WTC11 (cell line): ENCODE results near the gene NPTN. TPM values are rescaled to one million over a fixed set of nuclear protein-coding genes. Genes with fewer than 3 reads are reported as not detected.

ENCODE experiments used
- ATAC-seq: fragments of 200-7000 bp; cut with Tn5 transposase; 2 replicates; pipeline ENCODE4 v1.10.0; 2021; ENCODE audit warnings: mild to moderate bottlenecking, moderate library complexity
- CTCF ChIA-PET: fragments of 300-600 bp; sonication (Branson Sonifier 250); formaldehyde crosslinking; loops from one replicate; lab custom pipeline; 2021; ENCODE audit warnings: antibody characterized with exemption; lab: Charles Lee
- POLR2A ChIA-PET: fragments of 350-600 bp; sonication (Branson Sonifier 250); formaldehyde crosslinking; loops from one replicate; lab custom pipeline; 2021; ENCODE audit warnings: antibody characterized with exemption; lab: Charles Lee
- DNase-seq: peaks from one replicate; pipeline ENCODE4 v3.0.0; 2021; ENCODE audit warnings: low spot score
- H3K27ac Mint-ChIP-seq: 2 replicates; pipeline ENCODE4 v1.8.0; 2021; ENCODE audit warnings: mixed read lengths
- H3K27me3 Mint-ChIP-seq: 2 replicates; pipeline ENCODE4 v1.8.0; 2021; ENCODE audit warnings: low read depth, mild to moderate bottlenecking, moderate library complexity, mixed read lengths
- H3K36me3 Mint-ChIP-seq: 2 replicates; pipeline ENCODE4 v1.8.0; 2021; ENCODE audit warnings: mixed read lengths
- H3K4me1 Mint-ChIP-seq: 2 replicates; pipeline ENCODE4 v1.8.0; 2022; ENCODE audit warnings: mixed read lengths
- H3K4me3 Mint-ChIP-seq: 2 replicates; pipeline ENCODE4 v1.8.0; 2021; ENCODE audit warnings: mild to moderate bottlenecking, moderate library complexity, mixed read lengths
- H3K9me3 Mint-ChIP-seq: 2 replicates; pipeline ENCODE4 v1.8.0; 2021; ENCODE audit warnings: mixed read lengths
- CREB1 ChIP-seq: sonication (generic); formaldehyde crosslinking; IDR thresholded peaks from 2 replicates; pipeline ENCODE4 v1.8.0; 2023; ENCODE audit warnings: mild to moderate bottlenecking, missing genetic modification reagents
- EMX1 ChIP-seq: fragments of 250-450 bp; sonication (Bioruptor Pico); IDR thresholded peaks from 2 replicates; pipeline ENCODE4 v1.8.0; 2021; ENCODE audit warnings: mild to moderate bottlenecking
- ESRRA ChIP-seq: sonication (generic); formaldehyde crosslinking; IDR thresholded peaks from 2 replicates; pipeline ENCODE4 v1.8.1; 2022; ENCODE audit warnings: mild to moderate bottlenecking, missing genetic modification reagents, borderline replicate concordance
- FOXK1 ChIP-seq: sonication (generic); formaldehyde crosslinking; IDR thresholded peaks from 2 replicates; pipeline ENCODE4 v1.8.0; 2022; ENCODE audit warnings: mild to moderate bottlenecking, moderate library complexity, missing genetic modification reagents
- GTF2I ChIP-seq: fragments of 250-450 bp; sonication (Bioruptor Pico); conservative IDR thresholded peaks from 2 replicates; pipeline ENCODE4 v1.4.0; 2021; ENCODE audit warnings: mild to moderate bottlenecking
- HMGA2 ChIP-seq: fragments of 250-450 bp; sonication (Bioruptor Pico); IDR thresholded peaks from 2 replicates; pipeline ENCODE4 v1.4.0; 2021; ENCODE audit warnings: mild to moderate bottlenecking, moderate library complexity
- IRF2 ChIP-seq: sonication (generic); formaldehyde crosslinking; IDR thresholded peaks from 2 replicates; pipeline ENCODE4 v1.8.0; 2022; ENCODE audit warnings: low read depth, missing genetic modification reagents, borderline replicate concordance
- SMAD4 ChIP-seq: sonication (generic); formaldehyde crosslinking; IDR thresholded peaks from 2 replicates; pipeline ENCODE4 v1.8.0; 2022; ENCODE audit warnings: mild to moderate bottlenecking, missing genetic modification reagents
- TEAD4 ChIP-seq: sonication (generic); formaldehyde crosslinking; IDR thresholded peaks from 2 replicates; pipeline ENCODE4 v1.8.0; 2022; ENCODE audit warnings: mild to moderate bottlenecking, missing genetic modification reagents
- TP53 ChIP-seq: sonication (generic); formaldehyde crosslinking; IDR thresholded peaks from 2 replicates; pipeline ENCODE4 v1.8.1; 2023; ENCODE audit warnings: mild to moderate bottlenecking, missing genetic modification reagents
- ZNF121 ChIP-seq: sonication (generic); formaldehyde crosslinking; IDR thresholded peaks from 2 replicates; pipeline ENCODE4 v1.8.0; 2023; ENCODE audit warnings: missing genetic modification reagents
- ZNF317 ChIP-seq: sonication (generic); formaldehyde crosslinking; IDR thresholded peaks from 2 replicates; pipeline ENCODE4 v1.8.1; 2023; ENCODE audit warnings: low read depth, mild to moderate bottlenecking, moderate library complexity, missing genetic modification reagents, borderline replicate concordance
- total RNA-seq: library from RNA; stranded (reverse); gene quantifications from 3 replicates; pipeline ENCODE4 v1.2.3, GENCODE V29; 2021
- TF ChIP-seq, protein P1 (sequence below): sonication (generic); formaldehyde crosslinking; IDR thresholded peaks from 2 replicates; pipeline ENCODE4 v1.8.1; 2022; ENCODE audit warnings: missing genetic modification reagents, borderline replicate concordance
- TF ChIP-seq, protein P2 (sequence below): sonication (generic); formaldehyde crosslinking; conservative IDR thresholded peaks from 2 replicates; pipeline ENCODE4 v1.8.1; 2023; ENCODE audit warnings: mild to moderate bottlenecking, low read depth, missing genetic modification reagents, moderate library complexity
- TF ChIP-seq, protein P3 (sequence below): sonication (generic); formaldehyde crosslinking; IDR thresholded peaks from 2 replicates; pipeline ENCODE4 v1.8.0; 2022; ENCODE audit warnings: mild to moderate bottlenecking, missing genetic modification reagents
- TF ChIP-seq, protein P4 (sequence below): sonication (generic); formaldehyde crosslinking; conservative IDR thresholded peaks from 2 replicates; pipeline ENCODE4 v1.8.1; 2022; ENCODE audit warnings: mild to moderate bottlenecking, missing genetic modification reagents
- TF ChIP-seq, protein P5 (sequence below): sonication (generic); formaldehyde crosslinking; IDR thresholded peaks from 2 replicates; pipeline ENCODE4 v1.8.1; 2023; ENCODE audit warnings: mild to moderate bottlenecking, missing genetic modification reagents, moderate library complexity
- TF ChIP-seq, protein P6 (sequence below): sonication (generic); formaldehyde crosslinking; IDR thresholded peaks from 2 replicates; pipeline ENCODE4 v1.8.1; 2023; ENCODE audit warnings: mild to moderate bottlenecking, missing genetic modification reagents, moderate library complexity
- TF ChIP-seq, protein P7 (sequence below): fragments of 250-450 bp; sonication (Bioruptor Pico); IDR thresholded peaks from 2 replicates; pipeline ENCODE4 v1.9.0; 2021; ENCODE audit warnings: mild to moderate bottlenecking
- TF ChIP-seq, protein P8 (sequence below): sonication (generic); formaldehyde crosslinking; IDR thresholded peaks from 2 replicates; pipeline ENCODE4 v1.8.0; 2022; ENCODE audit warnings: mild to moderate bottlenecking, missing genetic modification reagents

Gene NPTN
- total RNA-seq, 1 experiment from 2014 or later = 116 TPM

DNA sequence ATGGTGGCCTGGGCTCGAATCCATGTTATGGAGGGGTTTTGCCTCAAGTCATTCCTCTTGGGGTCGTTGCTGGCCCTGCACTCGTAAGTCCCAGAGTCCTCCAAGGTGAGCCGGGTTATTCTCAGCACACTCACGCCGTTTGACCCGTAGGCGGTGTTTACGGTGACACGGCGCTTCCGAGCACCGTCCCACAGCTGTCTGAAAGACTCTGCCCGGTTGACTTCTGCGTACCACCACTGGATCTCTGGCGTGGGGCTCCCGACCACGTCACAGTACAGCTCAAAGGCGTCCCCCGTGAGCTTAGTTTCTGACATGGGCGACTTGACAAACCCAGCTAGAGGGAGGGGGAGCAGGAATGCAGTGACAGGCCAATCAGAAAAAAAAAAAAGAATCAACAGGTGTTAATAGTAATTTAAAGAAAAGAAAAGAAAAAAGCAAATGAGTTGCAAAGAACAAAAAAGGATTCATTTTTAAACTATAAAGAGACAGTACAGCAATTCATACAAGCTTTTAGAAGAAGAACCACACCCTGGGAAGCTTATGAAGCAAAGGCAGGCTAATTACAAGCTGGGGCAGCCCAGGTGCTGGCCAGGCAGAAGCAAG is 36.1 kb downstream of the NPTN start:
- H3K27ac Mint-ChIP-seq = peak overlapping the region; percentile 37; the same call in 1 of the 2 replicates
- ChIA-PET POLR2A (interaction anchor here (0.7 kb wide), 1 partner anchor 309 kb away, joined by 5 read pairs; no protein-coding TSS in a partner anchor), CTCF (interaction anchor here (0.6 to 3.0 kb wide), 3 partner anchors 18 to 107 kb away, joined by 3 to 25 read pairs (median 13); no protein-coding TSS in a partner anchor)
- no peak for DNase-seq
- no peak overlapping the region for H3K4me3 Mint-ChIP-seq
- H3K4me1 Mint-ChIP-seq = peaks cover 64% of the 10 kb centered on the region
- TF ChIP-seq ZNF121 (CRISPR knock-in tag) (no peak), SMAD4 (CRISPR knock-in tag) (no peak), TP53 (CRISPR knock-in tag) (no peak), GTF2I (CRISPR knock-in tag) (no peak), ZNF317 (no peak), ESRRA (CRISPR knock-in tag) (no peak), HMGA2 (CRISPR knock-in tag) (no peak), EMX1 (CRISPR knock-in tag) (no peak), IRF2 (no peak), TEAD4 (CRISPR knock-in tag) (no peak), FOXK1 (CRISPR knock-in tag) (no peak), CREB1 (no peak)
- TF ChIP-seq, protein P1, sequence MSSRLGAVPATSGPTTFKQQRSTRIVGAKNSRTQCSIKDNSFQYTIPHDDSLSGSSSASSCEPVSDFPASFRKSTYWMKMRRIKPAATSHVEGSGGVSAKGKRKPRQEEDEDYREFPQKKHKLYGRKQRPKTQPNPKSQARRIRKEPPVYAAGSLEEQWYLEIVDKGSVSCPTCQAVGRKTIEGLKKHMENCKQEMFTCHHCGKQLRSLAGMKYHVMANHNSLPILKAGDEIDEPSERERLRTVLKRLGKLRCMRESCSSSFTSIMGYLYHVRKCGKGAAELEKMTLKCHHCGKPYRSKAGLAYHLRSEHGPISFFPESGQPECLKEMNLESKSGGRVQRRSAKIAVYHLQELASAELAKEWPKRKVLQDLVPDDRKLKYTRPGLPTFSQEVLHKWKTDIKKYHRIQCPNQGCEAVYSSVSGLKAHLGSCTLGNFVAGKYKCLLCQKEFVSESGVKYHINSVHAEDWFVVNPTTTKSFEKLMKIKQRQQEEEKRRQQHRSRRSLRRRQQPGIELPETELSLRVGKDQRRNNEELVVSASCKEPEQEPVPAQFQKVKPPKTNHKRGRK (CRISPR knock-in tag) = no peak
- TF ChIP-seq, protein P2, sequence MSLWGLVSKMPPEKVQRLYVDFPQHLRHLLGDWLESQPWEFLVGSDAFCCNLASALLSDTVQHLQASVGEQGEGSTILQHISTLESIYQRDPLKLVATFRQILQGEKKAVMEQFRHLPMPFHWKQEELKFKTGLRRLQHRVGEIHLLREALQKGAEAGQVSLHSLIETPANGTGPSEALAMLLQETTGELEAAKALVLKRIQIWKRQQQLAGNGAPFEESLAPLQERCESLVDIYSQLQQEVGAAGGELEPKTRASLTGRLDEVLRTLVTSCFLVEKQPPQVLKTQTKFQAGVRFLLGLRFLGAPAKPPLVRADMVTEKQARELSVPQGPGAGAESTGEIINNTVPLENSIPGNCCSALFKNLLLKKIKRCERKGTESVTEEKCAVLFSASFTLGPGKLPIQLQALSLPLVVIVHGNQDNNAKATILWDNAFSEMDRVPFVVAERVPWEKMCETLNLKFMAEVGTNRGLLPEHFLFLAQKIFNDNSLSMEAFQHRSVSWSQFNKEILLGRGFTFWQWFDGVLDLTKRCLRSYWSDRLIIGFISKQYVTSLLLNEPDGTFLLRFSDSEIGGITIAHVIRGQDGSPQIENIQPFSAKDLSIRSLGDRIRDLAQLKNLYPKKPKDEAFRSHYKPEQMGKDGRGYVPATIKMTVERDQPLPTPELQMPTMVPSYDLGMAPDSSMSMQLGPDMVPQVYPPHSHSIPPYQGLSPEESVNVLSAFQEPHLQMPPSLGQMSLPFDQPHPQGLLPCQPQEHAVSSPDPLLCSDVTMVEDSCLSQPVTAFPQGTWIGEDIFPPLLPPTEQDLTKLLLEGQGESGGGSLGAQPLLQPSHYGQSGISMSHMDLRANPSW (CRISPR knock-in tag) = no peak
- TF ChIP-seq, protein P3, sequence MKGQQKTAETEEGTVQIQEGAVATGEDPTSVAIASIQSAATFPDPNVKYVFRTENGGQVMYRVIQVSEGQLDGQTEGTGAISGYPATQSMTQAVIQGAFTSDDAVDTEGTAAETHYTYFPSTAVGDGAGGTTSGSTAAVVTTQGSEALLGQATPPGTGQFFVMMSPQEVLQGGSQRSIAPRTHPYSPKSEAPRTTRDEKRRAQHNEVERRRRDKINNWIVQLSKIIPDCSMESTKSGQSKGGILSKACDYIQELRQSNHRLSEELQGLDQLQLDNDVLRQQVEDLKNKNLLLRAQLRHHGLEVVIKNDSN (CRISPR knock-in tag) = no peak
- TF ChIP-seq, protein P4, sequence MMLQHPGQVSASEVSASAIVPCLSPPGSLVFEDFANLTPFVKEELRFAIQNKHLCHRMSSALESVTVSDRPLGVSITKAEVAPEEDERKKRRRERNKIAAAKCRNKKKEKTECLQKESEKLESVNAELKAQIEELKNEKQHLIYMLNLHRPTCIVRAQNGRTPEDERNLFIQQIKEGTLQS (CRISPR knock-in tag) = no peak
- TF ChIP-seq, protein P5, sequence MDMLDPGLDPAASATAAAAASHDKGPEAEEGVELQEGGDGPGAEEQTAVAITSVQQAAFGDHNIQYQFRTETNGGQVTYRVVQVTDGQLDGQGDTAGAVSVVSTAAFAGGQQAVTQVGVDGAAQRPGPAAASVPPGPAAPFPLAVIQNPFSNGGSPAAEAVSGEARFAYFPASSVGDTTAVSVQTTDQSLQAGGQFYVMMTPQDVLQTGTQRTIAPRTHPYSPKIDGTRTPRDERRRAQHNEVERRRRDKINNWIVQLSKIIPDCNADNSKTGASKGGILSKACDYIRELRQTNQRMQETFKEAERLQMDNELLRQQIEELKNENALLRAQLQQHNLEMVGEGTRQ (CRISPR knock-in tag) = no peak
- TF ChIP-seq, protein P6, sequence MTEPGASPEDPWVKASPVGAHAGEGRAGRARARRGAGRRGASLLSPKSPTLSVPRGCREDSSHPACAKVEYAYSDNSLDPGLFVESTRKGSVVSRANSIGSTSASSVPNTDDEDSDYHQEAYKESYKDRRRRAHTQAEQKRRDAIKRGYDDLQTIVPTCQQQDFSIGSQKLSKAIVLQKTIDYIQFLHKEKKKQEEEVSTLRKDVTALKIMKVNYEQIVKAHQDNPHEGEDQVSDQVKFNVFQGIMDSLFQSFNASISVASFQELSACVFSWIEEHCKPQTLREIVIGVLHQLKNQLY (CRISPR knock-in tag) = no peak
- TF ChIP-seq, protein P7, sequence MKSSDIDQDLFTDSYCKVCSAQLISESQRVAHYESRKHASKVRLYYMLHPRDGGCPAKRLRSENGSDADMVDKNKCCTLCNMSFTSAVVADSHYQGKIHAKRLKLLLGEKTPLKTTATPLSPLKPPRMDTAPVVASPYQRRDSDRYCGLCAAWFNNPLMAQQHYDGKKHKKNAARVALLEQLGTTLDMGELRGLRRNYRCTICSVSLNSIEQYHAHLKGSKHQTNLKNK (CRISPR knock-in tag) = no peak
- TF ChIP-seq, protein P8, sequence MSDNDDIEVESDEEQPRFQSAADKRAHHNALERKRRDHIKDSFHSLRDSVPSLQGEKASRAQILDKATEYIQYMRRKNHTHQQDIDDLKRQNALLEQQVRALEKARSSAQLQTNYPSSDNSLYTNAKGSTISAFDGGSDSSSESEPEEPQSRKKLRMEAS (CRISPR knock-in tag) = no peak
- H3K36me3 Mint-ChIP-seq = no peaks in the 10 kb centered on the region; the same call in 1 of the 2 replicates
- no peak for ATAC-seq
- no peaks in the 10 kb centered on the region for H3K9me3 Mint-ChIP-seq
- no peaks in the 10 kb centered on the region for H3K27me3 Mint-ChIP-seq
